ENCODE measurements around the gene DEK.
"Not testable (repeated sequence)": the region's sequence is repeated elsewhere in the genome, so short reads cannot be mapped to it uniquely, and the experiment has no call there.

Gene DEK

GRCh38 chr6:18192026-18192425 is 72.3 kb downstream of the DEK start:
- DNase-seq = no peak

GRCh38 chr6:18189196-18189595 is 75.1 kb downstream of the DEK start:
- DNase-seq = no peak

- DNase-seq = no peak
Measured at GRCh38 chr6:18187701-18188100, 76.6 kb downstream of the DEK start.

GRCh38 chr6:18186540-18187250 is 77.6 kb downstream of the DEK start:
- DNase-seq = no peak

GRCh38 chr6:18186033-18186432 is 78.3 kb downstream of the DEK start:
- DNase-seq = no peak

GRCh38 chr6:18185624-18186023 is 78.7 kb downstream of the DEK start:
- no peak for DNase-seq

GRCh38 chr6:18183766-18184165 is 80.6 kb downstream of the DEK start:
- no peak for DNase-seq

GRCh38 chr6:18182568-18182967 is 81.8 kb downstream of the DEK start:
- DNase-seq = no peak

- DNase-seq = no peak
Measured at GRCh38 chr6:18179770-18180356, 84.5 kb downstream of the DEK start.

GRCh38 chr6:18178960-18179615 is 85.2 kb downstream of the DEK start:
- no peak for DNase-seq

- no peak for DNase-seq
Measured at GRCh38 chr6:18177286-18177965, 86.9 kb downstream of the DEK start.

GRCh38 chr6:18176198-18176597 is 88.1 kb downstream of the DEK start:
- not testable (repeated sequence) for DNase-seq
